Skeletal muscle cell (primary cell): Measurements from ENCODE around the gene RHOT2.

ENCODE experiments used
- DNase-seq: peaks from one replicate; pipeline ENCODE4 v3.0.0-alpha.2; 2010; ENCODE audit warnings: low read depth
- H3K4me3 ChIP-seq: 2 replicates; pipeline ENCODE4 v1.5.1; 2011; ENCODE audit warnings: low read depth, mild to moderate bottlenecking, control low read depth, low read length, moderate library complexity

Gene RHOT2

DNA sequence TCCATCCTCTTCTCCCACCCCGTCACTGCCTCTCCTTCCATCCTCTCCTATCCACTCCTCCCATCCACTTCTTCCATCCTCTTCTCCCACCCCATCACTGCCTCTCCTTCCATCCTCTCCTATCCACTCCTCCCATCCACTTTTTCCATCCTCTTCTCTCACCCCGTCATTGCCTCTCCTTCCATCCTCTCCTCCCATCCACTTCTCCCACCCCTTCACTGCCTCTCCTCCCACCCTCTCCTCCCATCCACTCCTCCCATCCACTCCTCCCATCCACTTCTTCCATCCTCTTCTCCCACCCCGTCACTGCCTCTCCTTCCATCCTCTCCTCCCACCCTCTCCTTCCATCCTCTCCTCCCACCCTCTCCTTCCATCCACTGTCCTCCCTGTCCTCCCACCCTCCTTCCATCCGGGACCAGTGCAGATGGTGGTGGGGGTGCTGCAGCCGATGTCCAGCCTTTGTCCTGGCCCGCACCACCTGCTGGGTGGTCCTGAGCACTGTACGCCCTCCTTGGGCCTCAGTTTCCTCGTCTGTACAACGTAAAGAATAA, 36.0 kb upstream of the RHOT2 start:
- no peak overlapping the region for H3K4me3 ChIP-seq

GRCh38 chr16:632486-633335, 35.2 kb upstream of the RHOT2 start:
- no peak for DNase-seq
- H3K4me3 ChIP-seq: no peak overlapping the region

More for the DNA sequence above, 36.0 kb upstream of the RHOT2 start:
- DNase-seq: no peak

DNA sequence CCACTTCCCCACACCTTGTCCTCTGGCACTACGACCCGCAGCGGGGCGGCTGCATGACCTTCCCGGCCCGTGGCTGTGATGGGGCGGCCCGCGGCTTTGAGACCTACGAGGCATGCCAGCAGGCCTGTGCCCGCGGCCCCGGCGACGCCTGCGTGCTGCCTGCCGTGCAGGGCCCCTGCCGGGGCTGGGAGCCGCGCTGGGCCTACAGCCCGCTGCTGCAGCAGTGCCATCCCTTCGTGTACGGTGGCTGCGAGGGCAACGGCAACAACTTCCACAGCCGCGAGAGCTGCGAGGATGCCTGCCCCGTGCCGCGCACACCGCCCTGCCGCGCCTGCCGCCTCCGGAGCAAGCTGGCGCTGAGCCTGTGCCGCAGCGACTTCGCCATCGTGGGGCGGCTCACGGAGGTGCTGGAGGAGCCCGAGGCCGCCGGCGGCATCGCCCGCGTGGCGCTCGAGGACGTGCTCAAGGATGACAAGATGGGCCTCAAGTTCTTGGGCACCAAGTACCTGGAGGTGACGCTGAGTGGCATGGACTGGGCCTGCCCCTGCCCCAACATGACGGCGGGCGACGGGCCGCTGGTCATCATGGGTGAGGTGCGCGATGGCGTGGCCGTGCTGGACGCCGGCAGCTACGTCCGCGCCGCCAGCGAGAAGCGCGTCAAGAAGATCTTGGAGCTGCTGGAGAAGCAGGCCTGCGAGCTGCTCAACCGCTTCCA, 34.4 kb upstream of the RHOT2 start:
- H3K4me3 ChIP-seq: no peak overlapping the region
- no peak for DNase-seq

- no peak for DNase-seq
- H3K4me3 ChIP-seq: no peak overlapping the region
Observed at GRCh38 chr16:634051-634670, 33.8 kb upstream of the RHOT2 start.

GRCh38 chr16:634996-635395, 32.9 kb upstream of the RHOT2 start:
- peak overlapping the region; percentile 83 for H3K4me3 ChIP-seq

GRCh38 chr16:635573-636205, 32.2 kb upstream of the RHOT2 start:
- H3K4me3 ChIP-seq: peak overlapping the region; percentile 83
- DNase-seq: no peak

More at GRCh38 chr16:634996-635395, 32.9 kb upstream of the RHOT2 start:
- DNase-seq: no peak

DNA sequence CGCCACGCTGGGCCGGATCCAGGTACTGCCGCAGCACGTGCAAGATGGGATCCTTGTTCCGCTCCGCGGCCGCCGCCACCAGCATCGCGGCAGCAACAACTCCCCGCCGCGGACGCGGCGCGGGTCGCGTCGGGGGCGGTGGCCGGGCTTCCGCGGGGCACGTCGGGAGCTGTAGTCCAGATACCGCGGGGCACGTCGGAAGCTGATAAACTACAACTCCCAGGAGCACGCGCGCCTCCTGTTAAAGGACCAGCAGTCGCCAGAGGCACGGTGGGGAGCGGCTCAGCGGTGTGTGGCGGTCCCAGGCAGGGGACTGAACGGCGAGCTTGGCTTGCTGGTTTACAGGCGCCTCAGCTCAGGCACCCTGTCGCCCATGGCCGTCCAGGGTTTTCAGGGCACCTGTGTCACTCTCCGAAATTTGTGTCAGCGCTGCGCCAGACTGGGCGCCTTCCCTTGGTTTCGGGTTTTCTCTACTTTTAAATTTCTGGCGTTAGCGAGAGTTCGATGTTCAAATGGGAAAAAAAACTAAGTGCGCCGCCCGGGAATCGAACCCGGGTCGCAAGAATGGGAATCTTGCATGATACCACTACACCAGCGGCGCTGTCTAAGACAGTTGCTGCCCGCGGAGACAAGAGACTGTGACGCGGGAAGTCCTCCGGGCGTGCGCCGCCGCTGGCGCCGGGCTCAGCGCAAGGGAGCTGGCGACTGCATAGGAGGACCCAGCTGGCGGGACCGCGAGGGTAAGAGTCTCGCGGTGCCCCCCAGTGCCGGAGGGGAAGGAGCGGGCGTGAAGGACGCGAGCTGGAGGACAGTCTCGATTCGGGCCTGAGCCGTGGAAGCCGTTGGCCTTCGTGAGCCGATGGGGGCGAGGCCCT, 31.5 kb upstream of the RHOT2 start, which contains the start of gene METTL26:
Gene METTL26 (minus strand): TSS at position 100 of the 875 bp plus-strand sequence. CDS start 15 bp downstream, at position 85.
- H3K4me3 ChIP-seq: peak within 1 kb of the TSS; percentile 83
- peak; percentile 75 for DNase-seq

GRCh38 chr16:637081-638018, 30.6 kb upstream of the RHOT2 start:
- DNase-seq: peak; percentile 68
- peak overlapping the region; percentile 83 for H3K4me3 ChIP-seq

- H3K4me3 ChIP-seq: no peak overlapping the region
Observed at GRCh38 chr16:638034-638543, 29.8 kb upstream of the RHOT2 start.

DNA sequence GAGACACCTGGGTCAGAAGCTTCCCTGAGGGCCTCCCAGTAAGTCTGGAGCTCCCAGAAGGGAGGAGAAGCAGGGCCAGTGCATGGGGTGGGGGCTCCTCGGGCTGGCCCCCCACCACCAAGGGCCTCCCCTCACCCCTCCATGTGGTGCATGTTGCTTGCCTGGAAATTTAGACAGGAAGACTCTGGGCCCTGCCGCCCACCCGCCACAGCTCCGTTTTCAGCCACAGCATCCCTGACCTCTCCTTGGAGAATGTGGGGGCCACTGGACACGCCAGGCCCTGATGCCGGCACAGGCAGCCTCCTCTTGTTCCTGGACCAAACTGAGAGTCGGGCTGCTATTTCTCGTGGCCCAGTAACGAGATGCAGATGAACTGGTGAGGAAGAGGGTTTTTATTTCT, 29.1 kb upstream of the RHOT2 start:
- H3K4me3 ChIP-seq: no peak overlapping the region
- no peak for DNase-seq

More at GRCh38 chr16:638034-638543, 29.8 kb upstream of the RHOT2 start:
- DNase-seq: no peak

DNA sequence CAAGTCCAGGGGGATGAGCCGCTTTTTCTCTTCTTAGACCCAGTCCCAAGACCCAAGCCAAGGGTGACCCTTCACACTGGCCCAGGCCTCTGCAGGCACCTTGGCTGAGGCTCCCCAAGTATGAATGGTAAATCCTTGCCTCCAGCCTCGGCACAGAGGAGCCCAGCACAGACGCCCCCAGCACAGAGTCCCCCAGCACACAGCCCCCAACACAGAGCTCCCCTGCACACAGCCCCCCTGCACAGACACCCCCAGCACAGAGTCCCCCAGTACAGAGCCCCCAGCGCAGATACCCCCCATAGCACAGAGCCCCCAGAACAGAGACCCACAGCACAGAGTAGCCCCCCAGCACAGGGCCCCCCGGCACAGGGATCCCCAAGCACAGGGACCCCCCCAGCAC, 27.3 kb upstream of the RHOT2 start:
- no peak for DNase-seq
- peak overlapping the region; percentile 58 for H3K4me3 ChIP-seq

DNA sequence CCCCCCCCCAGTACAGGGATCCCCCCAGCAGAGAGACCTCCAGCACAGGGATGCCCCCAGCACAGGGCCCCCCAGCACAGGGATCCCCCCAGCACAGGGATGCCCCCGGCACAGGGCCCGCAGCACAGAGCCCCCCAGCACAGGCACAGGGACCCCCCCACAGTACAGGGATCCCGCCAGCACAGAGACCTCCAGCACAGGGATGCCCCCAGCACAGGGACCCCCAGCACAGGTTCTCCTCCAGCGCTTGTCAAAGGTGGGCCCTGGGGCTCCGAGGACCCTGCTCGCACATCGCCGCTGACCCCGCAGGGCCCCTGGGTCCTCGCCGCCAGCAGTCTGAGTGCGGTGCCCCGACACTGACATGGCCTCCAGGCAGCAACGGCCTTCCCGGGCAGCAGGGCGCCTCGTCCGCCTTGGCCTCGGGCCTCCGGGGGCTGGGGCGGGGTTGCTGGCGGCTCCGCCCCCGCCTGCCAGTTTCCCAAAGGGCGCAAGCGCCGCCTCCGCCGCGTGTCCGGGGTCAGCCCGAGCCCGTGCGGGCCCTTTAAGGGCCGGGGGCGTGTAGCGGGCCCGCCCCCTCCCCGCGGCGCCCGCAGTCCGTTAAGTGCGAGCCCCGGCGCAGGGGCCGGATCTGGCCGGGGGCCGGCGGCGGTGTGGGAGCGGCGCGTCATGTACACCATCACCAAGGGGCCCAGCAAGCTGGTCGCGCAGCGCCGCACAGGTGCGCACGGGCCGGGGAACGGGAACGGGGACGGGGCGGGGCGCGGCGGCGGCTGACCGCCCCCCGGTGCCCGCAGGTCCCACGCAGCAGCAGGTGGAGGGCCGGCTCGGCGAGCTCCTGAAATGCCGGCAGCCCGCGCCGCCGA, 26.4 kb upstream of the RHOT2 start, which contains the start of gene MCRIP2:
Gene MCRIP2 (plus strand): TSS at position 503 of the 863 bp plus-strand sequence. CDS start 164 bp downstream, at position 667.
- H3K4me3 ChIP-seq: peak within 1 kb of the TSS; percentile 58
- DNase-seq: no peak

DNA sequence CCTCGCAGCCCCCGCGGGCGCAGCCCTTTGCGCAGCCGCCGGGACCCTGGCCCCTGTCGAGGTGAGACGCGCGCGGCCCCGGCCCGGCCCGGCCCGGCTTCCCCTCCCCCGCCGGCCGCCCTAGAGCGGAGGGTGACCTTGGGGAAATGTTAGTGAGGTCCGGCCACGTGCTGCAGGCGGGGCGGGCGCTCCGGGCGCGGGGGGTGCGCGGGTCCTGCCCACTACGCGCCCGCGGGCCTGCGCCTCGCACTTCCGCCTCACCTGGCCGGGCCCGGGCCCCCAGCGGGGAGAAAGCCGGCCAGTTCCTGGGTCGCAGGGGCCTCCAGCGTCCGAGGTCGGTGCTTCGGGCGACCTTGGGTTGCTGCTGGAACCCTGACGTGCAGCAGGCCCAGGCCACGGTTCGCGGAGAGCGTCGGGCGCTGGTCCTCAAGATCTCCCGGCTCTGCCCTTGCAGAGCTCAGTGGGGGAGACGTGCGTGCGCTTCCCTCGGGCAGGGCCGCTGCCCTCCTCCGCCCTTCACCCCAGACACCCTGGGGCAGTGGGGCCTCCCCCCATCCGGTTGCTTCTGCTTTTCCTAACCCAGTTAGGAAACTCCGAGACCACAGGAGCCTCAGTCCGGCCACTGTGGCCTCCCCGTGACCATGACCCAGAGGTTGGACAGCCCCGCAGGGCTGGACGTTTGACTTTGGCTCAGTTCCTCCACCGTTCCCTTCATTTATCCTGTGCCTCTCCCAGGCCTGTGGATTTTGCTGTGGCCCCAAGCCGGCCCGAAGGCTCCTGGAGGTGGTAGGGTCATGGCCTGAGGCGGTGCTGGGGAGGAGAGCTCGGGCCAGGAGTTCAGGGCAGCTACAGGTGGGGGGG, 25.5 kb upstream of the RHOT2 start:
- DNase-seq: no peak
- peak overlapping the region; percentile 58 for H3K4me3 ChIP-seq

DNA sequence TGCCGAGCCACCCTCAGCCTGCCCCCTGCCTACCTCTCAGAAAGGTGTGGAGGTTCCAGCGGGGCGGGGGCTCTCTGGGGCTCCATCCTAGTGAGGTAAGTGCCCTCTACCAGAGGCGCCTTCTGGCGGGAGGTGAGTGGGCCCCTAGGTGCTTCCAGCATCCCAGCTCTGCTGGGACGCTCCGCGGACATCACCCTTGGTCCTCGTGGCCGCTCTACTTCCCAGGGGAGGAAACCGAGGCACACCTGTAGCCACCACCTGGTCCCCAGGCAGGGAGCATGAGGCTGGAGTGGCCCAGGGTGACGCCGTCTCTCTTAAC, 24.9 kb upstream of the RHOT2 start:
- DNase-seq: no peak
- H3K4me3 ChIP-seq: peak overlapping the region; percentile 58

DNA sequence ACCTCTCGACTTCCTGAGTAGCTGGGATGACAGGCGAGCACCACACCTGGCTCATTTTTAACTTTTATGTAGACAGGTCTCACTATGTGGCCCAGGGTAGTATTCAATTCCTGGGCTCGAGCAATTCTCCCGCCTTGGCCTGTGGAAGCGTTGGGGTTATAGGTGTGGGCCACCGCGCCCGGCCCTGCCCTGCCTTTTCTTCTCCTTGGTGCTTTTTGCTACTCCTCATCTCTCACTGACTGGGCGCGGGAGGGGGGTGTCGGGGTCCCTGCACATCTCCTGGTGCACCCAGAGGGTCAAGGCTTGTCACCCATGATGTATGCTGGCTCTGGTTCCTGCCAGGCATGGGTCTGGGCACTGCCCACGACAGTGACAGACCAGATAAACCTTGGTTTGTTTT, 23.4 kb upstream of the RHOT2 start:
- DNase-seq: no peak
- H3K4me3 ChIP-seq: no peak overlapping the region
